HEK293 (cell line): Measurements from ENCODE around the gene KAT7.

Source experiments
- CTCF ChIA-PET: fragments of 350-600 bp; formaldehyde crosslinking; extraction: SDS; loops from one replicate; lab custom pipeline; 2021; ENCODE audit warnings: antibody characterized with exemption; lab: Yijun Ruan, JAX
- POLR2A ChIA-PET: fragments of 300-600 bp; formaldehyde crosslinking; extraction: SDS; loops from one replicate; lab custom pipeline; 2020; ENCODE audit warnings: antibody characterized with exemption, inconsistent platforms; lab: Yijun Ruan, JAX
- H3K27ac ChIP-seq: fragments of 200-500 bp; sonication (Bioruptor generic); 2 replicates; pipeline ENCODE4 v1.5.1; 2014; ENCODE audit warnings: low read depth, low read length, control low read depth, inconsistent platforms; ENCODE audit errors: extremely low read depth
- H3K36me3 ChIP-seq, 2 experiments: fragments of 200-500 bp in 1 of 2; sonication (Bioruptor generic) in 1 of 2; 1 replicate in 1 of 2; 2 replicates in 1 of 2; pipeline ENCODE4 v1.5.1; 2014 to 2017; ENCODE audit warnings: inconsistent platforms in 2 of 2, low read length in 2 of 2; ENCODE audit not compliant: control insufficient read depth in 2 of 2, insufficient read depth in 1 of 2
- H3K4me1 ChIP-seq: fragments of 200-500 bp; sonication (Bioruptor generic); 2 replicates; pipeline ENCODE4 v1.5.1; 2014; ENCODE audit warnings: mild to moderate bottlenecking, low read length, inconsistent platforms; ENCODE audit not compliant: control insufficient read depth, insufficient read depth
- H3K4me3 ChIP-seq: 2 replicates; pipeline ENCODE4 v1.5.1; 2011; ENCODE audit warnings: low read depth, mild to moderate bottlenecking, control low read depth, low read length, moderate library complexity
- H3K9me3 ChIP-seq: fragments of 200-500 bp; sonication (Bioruptor generic); 2 replicates; pipeline ENCODE4 v1.5.1; 2014; ENCODE audit warnings: low read depth, low read length, inconsistent platforms; ENCODE audit not compliant: control insufficient read depth, insufficient read depth
- GLIS2 ChIP-seq: fragments of 450-650 bp; formaldehyde crosslinking; IDR thresholded peaks from 2 replicates; pipeline ENCODE4 v1.5.1; 2016; ENCODE audit warnings: missing biosample characterization, missing genetic modification characterization
- KLF7 ChIP-seq: fragments of 450-650 bp; formaldehyde crosslinking; IDR thresholded peaks from 2 replicates; pipeline ENCODE4 v1.5.1; 2016; ENCODE audit warnings: missing biosample characterization, missing genetic modification characterization, borderline replicate concordance
- OSR2 ChIP-seq: fragments of 450-650 bp; formaldehyde crosslinking; IDR thresholded peaks from 2 replicates; pipeline ENCODE4 v1.5.1; 2016; ENCODE audit warnings: missing biosample characterization, missing genetic modification characterization
- SCRT2 ChIP-seq: fragments of 450-650 bp; formaldehyde crosslinking; IDR thresholded peaks from 2 replicates; pipeline ENCODE4 v1.5.1; 2016; ENCODE audit warnings: missing biosample characterization, missing genetic modification characterization
- TCF7L2 ChIP-seq: IDR thresholded peaks from 2 replicates; pipeline ENCODE4 v1.6.1; 2011; ENCODE audit warnings: low read depth, mild to moderate bottlenecking, inconsistent platforms, low read length, moderate library complexity, borderline replicate concordance
- YY1 ChIP-seq: fragments of 450-650 bp; formaldehyde crosslinking; IDR thresholded peaks from 2 replicates; pipeline ENCODE4 v1.5.1; 2018; ENCODE audit warnings: missing biosample characterization, missing genetic modification characterization
- ZBTB8A ChIP-seq: fragments of 450-650 bp; formaldehyde crosslinking; IDR thresholded peaks from 2 replicates; pipeline ENCODE4 v1.5.1; 2016; ENCODE audit warnings: missing biosample characterization, missing genetic modification characterization
- ZFP41 ChIP-seq: fragments of 450-650 bp; formaldehyde crosslinking; IDR thresholded peaks from 2 replicates; pipeline ENCODE4 v1.5.1; 2016; ENCODE audit warnings: missing biosample characterization, missing genetic modification characterization, borderline replicate concordance
- ZNF133 ChIP-seq: fragments of 450-650 bp; formaldehyde crosslinking; IDR thresholded peaks from 2 replicates; pipeline ENCODE4 v1.5.1; 2016; ENCODE audit warnings: missing biosample characterization, missing genetic modification characterization
- ZNF211 ChIP-seq: fragments of 450-650 bp; formaldehyde crosslinking; IDR thresholded peaks from 2 replicates; pipeline ENCODE4 v1.5.1; 2016; ENCODE audit warnings: low read depth, missing biosample characterization, missing genetic modification characterization
- ZNF239 ChIP-seq: fragments of 450-650 bp; formaldehyde crosslinking; IDR thresholded peaks from 2 replicates; pipeline ENCODE4 v1.5.1; 2016; ENCODE audit warnings: missing biosample characterization, missing genetic modification characterization
- ZNF398 ChIP-seq: fragments of 450-650 bp; formaldehyde crosslinking; IDR thresholded peaks from 2 replicates; pipeline ENCODE4 v1.5.1; 2017; ENCODE audit warnings: missing biosample characterization, missing genetic modification characterization
- ZNF404 ChIP-seq: fragments of 450-650 bp; formaldehyde crosslinking; IDR thresholded peaks from 2 replicates; pipeline ENCODE4 v1.5.1; 2017; ENCODE audit warnings: missing biosample characterization, missing genetic modification characterization
- ZNF548 ChIP-seq: fragments of 450-650 bp; formaldehyde crosslinking; IDR thresholded peaks from 2 replicates; pipeline ENCODE4 v1.5.1; 2016; ENCODE audit warnings: missing biosample characterization, missing genetic modification characterization
- ZNF596 ChIP-seq: fragments of 450-650 bp; IDR thresholded peaks from 2 replicates; pipeline ENCODE4 v1.5.0; 2018; ENCODE audit warnings: missing biosample characterization, mild to moderate bottlenecking, missing genetic modification characterization, moderate library complexity
- ZNF623 ChIP-seq: fragments of 450-650 bp; formaldehyde crosslinking; IDR thresholded peaks from 2 replicates; pipeline ENCODE4 v1.5.1; 2016; ENCODE audit warnings: missing biosample characterization, missing genetic modification characterization
- ZNF654 ChIP-seq: fragments of 450-650 bp; formaldehyde crosslinking; IDR thresholded peaks from 2 replicates; pipeline ENCODE4 v1.5.1; 2016; ENCODE audit warnings: low read depth, missing biosample characterization, missing genetic modification characterization
- ZNF658 ChIP-seq: fragments of 450-650 bp; formaldehyde crosslinking; IDR thresholded peaks from 2 replicates; pipeline ENCODE4; 2016; ENCODE audit warnings: missing biosample characterization, missing genetic modification characterization
- ZNF660 ChIP-seq: fragments of 450-650 bp; IDR thresholded peaks from 2 replicates; pipeline ENCODE4 v1.5.1; 2018; ENCODE audit warnings: missing biosample characterization, mild to moderate bottlenecking, missing genetic modification characterization
- ZNF704 ChIP-seq: fragments of 450-650 bp; formaldehyde crosslinking; IDR thresholded peaks from 2 replicates; pipeline ENCODE4 v1.5.1; 2016; ENCODE audit warnings: missing biosample characterization, missing genetic modification characterization
- ZNF792 ChIP-seq: fragments of 450-650 bp; formaldehyde crosslinking; IDR thresholded peaks from 2 replicates; pipeline ENCODE4 v1.5.1; 2016; ENCODE audit warnings: missing biosample characterization, missing genetic modification characterization
- ZSCAN23 ChIP-seq: fragments of 450-650 bp; formaldehyde crosslinking; IDR thresholded peaks from 2 replicates; pipeline ENCODE4 v1.5.1; 2016; ENCODE audit warnings: missing biosample characterization, missing genetic modification characterization
- TF ChIP-seq, protein P1 (sequence below): fragments of 450-650 bp; formaldehyde crosslinking; IDR thresholded peaks from 2 replicates; pipeline ENCODE4 v1.5.1; 2016; ENCODE audit warnings: missing biosample characterization, missing genetic modification characterization
- TF ChIP-seq, protein P2 (sequence below): fragments of 450-650 bp; formaldehyde crosslinking; IDR thresholded peaks from 2 replicates; pipeline ENCODE4 v1.5.1; 2016; ENCODE audit warnings: missing biosample characterization, missing genetic modification characterization

Gene KAT7

GRCh38 chr17:49880291-49881053 lies 92.0 kb downstream of the KAT7 start (continued):
- TF ChIP-seq ZNF660 (tag by site-specific recombination) (peak; percentile 38; the same call in 1 of the 2 replicates), ZNF133 (tag by site-specific recombination) (peak; percentile 63; the same call in 1 of the 2 replicates), ZNF654 (tag by site-specific recombination) (peak; percentile 47; the same call in 1 of the 2 replicates), ZNF792 (tag by site-specific recombination) (no peak), TCF7L2 (no peak), ZNF211 (tag by site-specific recombination) (no peak)
- TF ChIP-seq, all 188 proteins: peak for 14

- Histone ChIP-seq H3K36me3 (no peaks in the 10 kb centered on the region), H3K4me3 (no peak overlapping the region), H3K4me1 (peaks cover 5% of the 10 kb centered on the region; the same call in 1 of the 2 replicates), H3K27ac (no peak overlapping the region), H3K9me3 (no peaks in the 10 kb centered on the region)
- TF ChIP-seq, protein P1, sequence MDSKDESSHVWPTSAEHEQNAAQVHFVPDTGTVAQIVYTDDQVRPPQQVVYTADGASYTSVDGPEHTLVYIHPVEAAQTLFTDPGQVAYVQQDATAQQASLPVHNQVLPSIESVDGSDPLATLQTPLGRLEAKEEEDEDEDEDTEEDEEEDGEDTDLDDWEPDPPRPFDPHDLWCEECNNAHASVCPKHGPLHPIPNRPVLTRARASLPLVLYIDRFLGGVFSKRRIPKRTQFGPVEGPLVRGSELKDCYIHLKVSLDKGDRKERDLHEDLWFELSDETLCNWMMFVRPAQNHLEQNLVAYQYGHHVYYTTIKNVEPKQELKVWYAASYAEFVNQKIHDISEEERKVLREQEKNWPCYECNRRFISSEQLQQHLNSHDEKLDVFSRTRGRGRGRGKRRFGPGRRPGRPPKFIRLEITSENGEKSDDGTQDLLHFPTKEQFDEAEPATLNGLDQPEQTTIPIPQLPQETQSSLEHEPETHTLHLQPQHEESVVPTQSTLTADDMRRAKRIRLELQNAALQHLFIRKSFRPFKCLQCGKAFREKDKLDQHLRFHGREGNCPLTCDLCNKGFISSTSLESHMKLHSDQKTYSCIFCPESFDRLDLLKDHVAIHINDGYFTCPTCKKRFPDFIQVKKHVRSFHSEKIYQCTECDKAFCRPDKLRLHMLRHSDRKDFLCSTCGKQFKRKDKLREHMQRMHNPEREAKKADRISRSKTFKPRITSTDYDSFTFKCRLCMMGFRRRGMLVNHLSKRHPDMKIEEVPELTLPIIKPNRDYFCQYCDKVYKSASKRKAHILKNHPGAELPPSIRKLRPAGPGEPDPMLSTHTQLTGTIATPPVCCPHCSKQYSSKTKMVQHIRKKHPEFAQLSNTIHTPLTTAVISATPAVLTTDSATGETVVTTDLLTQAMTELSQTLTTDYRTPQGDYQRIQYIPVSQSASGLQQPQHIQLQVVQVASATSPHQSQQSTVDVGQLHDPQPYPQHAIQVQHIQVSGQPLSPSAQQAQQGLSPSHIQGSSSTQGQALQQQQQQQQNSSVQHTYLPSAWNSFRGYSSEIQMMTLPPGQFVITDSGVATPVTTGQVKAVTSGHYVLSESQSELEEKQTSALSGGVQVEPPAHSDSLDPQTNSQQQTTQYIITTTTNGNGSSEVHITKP (tag by site-specific recombination) = peak; percentile 75; the same call in 1 of the 2 replicates
- TF ChIP-seq ZNF398 (peak; percentile 32; the same call in 1 of the 2 replicates), ZNF548 (no peak)
- POLR2A ChIA-PET = interaction anchor here (2.0 kb wide), 1 partner anchor 114 kb away, joined by 5 read pairs; the partner anchor contains the start of gene DLX3
- CTCF ChIA-PET = interaction anchor here (0.6 to 3.7 kb wide), 24 partner anchors 9 to 1153 kb away, joined by 3 to 122 read pairs (median 6); partner anchors contain the start of gene DLX3
Observed at GRCh38 chr17:49881054-49881402, 92.5 kb downstream of the KAT7 start.

DNA sequence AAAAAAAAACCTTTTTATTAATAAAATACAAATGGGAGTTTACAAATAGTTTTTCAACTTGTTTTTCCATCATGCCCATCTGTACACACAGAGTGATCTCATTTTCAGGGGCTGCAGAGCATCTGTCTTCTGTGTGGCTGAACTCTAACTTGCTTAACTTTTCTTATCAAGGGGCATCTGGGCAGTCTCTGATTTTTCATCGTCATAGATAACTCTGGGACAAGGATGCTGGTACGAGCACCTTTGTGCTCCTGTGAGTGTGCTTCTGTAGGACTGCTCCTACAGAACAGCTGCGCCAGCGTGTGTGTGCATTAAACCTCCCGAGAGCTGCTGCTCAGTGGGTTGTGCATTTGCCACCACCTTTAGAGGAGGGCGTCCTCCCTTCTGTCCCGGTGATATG lies 94.0 kb downstream of the KAT7 start:
- Histone ChIP-seq H3K4me3 (no peak overlapping the region), H3K9me3 (no peaks in the 10 kb centered on the region), H3K4me1 (peaks cover 5% of the 10 kb centered on the region; the same call in 1 of the 2 replicates), H3K36me3 (no peaks in the 10 kb centered on the region), H3K27ac (no peak overlapping the region)
- POLR2A ChIA-PET = interaction anchor here (0.7 kb wide), 1 partner anchor 29 kb away, joined by 3 read pairs; no protein-coding TSS in a partner anchor
- CTCF ChIA-PET = interaction anchor here (0.7 to 5.0 kb wide), 4 partner anchors 27 to 212 kb away, joined by 3 to 24 read pairs (median 12); no protein-coding TSS in a partner anchor
- TF ChIP-seq SCRT2 (no peak), GLIS2 (tag by site-specific recombination) (no peak), ZNF404 (no peak), ZFP41 (tag by site-specific recombination) (no peak), ZBTB8A (tag by site-specific recombination) (no peak), ZNF704 (tag by site-specific recombination) (no peak), ZNF239 (no peak), YY1 (no peak), KLF7 (tag by site-specific recombination) (no peak), ZNF658 (tag by site-specific recombination) (no peak), OSR2 (tag by site-specific recombination) (no peak), ZSCAN23 (tag by site-specific recombination) (no peak), ZNF623 (tag by site-specific recombination) (no peak), TCF7L2 (no peak), ZNF596 (tag by site-specific recombination) (no peak)
- TF ChIP-seq, protein P2, sequence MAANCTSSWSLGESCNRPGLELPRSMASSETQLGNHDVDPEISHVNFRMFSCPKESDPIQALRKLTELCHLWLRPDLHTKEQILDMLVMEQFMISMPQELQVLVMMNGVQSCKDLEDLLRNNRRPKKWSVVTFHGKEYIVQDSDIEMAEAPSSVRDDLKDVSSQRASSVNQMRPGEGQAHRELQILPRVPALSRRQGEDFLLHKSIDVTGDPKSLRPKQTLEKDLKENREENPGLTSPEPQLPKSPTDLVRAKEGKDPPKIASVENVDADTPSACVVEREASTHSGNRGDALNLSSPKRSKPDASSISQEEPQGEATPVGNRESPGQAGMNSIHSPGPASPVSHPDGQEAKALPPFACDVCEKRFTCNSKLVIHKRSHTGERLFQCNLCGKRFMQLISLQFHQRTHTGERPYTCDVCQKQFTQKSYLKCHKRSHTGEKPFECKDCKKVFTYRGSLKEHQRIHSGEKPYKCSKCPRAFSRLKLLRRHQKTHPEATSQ (tag by site-specific recombination) = no peak
